ENCODE measurements around the gene SIL1.

SIL1 gene

DNA sequence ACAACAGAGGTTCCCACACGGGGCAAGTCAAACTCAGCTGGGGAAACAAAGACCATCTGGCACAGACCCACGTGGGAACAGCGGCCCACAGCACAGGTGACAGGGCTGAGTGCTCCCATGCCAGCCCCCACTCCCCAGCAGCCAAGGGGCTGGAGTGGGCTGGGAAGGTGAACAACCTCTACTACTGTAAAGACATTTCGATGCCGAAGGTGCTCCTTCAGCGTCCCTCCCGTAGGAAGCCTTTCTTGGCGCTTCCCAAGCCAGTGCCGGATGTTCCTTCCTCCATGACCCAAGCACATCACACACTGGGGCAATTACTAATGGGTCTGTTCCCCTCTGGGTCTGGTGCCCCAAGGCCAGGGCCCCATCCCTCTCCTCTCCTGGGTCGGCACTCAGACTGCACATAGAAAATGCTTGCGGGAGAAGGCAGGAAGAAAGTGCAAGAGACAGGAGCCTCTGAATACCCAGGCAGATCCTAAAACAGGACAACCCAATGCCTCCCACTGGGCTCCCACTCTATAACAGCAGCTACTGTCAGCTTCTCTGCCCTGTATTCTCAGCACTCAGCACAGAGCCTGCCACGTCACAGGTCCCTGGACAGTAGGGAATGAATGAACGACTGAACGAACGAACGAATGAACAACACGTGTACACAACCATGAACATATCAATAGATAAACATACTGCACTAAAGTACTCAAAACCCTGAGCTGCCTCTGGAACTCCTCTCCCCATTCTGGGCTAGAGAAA lies 246.0 kb downstream of the SIL1 start:
- DNase-seq = no peak

DNA sequence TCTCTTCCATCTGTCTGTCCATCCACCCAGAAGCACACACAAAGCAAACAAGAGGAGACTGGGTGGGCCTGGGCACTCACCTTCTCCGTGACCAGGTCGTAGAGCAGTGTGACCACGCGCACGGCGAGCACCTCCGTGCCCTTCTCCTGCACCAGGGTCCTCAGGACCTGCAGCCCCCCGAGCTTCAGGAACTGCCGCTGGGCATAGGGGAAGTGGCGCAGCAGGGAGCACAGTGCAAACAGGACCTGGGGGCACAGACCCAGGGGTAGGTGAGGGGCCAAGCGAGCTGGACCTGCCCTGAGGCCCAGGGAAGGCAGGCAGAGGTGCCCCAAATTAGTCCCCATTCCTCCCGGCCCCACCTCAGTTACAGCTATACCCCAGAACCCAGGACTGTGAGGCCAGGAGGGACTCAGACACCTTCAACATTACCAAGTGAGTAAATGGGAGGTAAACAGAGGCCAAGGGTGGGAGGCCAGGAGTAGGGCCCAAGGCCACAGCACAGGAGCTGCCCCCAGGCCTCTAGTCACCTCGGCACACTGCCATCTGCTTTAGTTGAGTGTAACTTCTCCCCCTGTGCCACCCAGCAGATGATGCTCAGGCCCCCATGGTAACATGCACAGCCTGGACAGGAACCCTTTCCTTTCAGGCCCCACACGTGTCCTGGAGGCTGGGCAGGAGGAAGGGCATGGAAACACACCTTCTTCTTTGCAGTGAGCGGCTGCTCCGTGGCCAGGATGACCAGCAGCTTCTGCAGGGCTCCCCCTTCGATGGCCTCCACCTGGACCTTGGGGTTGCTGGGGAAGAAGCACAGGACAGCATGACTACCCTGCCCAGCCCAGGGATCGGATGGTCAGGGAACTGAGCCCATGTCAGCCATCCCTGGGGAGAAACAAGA lies 246.8 kb downstream of the SIL1 start:
- no peak for DNase-seq

- no peak for DNase-seq
Measured at GRCh38 chr5:138950421-138951031, 247.6 kb downstream of the SIL1 start.

DNA sequence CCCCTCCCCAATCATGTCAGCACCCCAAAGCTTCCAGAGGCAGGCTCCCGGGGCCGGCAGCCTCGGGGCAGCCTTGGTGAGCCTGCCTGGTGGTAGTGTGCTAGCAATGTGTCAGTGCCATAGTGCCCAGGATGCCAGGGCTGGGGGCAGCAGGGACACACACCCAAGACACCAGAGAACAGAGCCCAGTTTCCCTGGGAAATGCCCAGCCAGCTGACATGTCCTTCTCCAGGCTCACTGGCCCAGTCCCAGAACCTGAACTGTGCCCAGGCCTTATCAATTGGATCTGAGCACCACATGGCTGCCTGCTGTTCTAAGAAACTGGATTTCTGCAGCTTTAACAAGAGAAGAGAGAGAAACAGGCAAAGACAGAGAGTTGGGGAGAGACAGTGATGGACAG lies 248.2 kb downstream of the SIL1 start:
- no peak for DNase-seq

DNA sequence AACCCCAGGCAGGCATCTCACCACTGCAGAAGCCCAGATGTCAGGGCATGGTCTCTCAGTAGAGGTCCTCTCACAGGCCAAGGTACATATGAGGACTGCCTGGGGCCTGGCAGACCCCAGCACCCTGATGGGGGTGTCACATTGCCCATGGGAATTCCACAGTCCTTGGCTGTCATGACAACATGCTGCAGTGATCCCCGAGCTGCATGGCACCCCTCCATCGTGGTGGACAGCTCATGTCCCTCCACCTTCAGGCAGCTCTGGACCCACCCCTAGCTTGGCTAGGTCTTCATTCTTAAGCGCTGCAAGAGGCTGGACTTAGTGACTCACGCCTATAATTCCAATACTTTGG lies 249.0 kb downstream of the SIL1 start:
- no peak for DNase-seq

- DNase-seq = no peak
Measured at GRCh38 chr5:138948471-138949222, 249.5 kb downstream of the SIL1 start.

DNA sequence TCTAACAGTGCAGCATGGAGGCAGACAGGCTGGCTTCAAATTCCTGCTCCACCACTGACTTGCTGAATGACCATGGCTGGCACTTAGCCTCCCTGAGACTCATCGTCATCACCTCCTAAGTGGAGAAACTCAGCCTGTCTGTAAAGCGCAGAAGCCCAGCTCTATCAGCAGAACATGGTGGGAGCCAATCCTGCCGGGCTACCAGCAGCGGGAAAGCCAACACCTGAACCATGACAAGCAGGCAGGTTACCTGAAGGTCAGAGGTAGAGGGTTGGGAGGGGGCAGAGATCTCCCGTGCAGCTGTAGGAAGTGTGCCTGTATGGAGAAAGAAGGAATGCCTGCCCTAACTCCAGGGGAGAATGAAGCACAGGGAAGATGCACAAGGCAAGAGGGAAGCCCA lies 250.4 kb downstream of the SIL1 start:
- DNase-seq = no peak

DNA sequence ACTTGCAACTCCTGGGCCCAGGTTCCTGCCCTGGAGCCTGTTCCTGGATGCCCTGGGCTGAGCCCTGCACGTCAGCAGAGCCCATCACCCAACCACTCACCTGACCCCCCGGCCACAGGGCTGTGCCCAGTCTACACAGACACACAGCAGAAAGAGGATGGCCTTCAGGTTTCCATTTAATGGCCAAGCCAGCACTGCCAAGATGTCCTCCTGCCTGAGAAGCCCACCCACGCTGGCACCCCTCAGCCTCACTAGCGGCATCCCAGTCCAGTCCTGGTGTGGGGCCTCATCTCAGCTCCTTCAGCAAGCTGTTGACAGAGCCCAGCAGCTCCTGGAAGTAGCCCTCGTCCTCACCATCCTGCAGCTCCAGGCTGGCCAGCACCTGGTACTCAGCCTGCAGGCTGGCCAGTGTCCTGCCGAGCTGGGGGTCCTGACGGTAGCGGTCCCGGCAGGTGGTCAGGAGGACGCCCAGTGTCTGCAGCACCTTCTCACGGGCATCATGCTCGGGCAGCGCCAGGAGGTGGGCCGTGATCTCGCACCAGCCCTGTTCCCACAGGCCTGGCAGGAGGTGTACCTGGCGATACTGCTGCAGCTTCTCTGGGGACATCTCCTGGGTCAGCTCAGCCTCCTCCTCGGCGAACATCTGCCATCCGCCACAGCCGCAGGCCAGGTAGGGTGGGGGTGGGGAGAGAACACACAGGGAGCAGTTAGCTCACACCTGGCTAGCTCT lies 251.2 kb downstream of the SIL1 start:
- no peak for DNase-seq

- no peak for DNase-seq
Measured at GRCh38 chr5:138946241-138946623, 251.9 kb downstream of the SIL1 start.

DNA sequence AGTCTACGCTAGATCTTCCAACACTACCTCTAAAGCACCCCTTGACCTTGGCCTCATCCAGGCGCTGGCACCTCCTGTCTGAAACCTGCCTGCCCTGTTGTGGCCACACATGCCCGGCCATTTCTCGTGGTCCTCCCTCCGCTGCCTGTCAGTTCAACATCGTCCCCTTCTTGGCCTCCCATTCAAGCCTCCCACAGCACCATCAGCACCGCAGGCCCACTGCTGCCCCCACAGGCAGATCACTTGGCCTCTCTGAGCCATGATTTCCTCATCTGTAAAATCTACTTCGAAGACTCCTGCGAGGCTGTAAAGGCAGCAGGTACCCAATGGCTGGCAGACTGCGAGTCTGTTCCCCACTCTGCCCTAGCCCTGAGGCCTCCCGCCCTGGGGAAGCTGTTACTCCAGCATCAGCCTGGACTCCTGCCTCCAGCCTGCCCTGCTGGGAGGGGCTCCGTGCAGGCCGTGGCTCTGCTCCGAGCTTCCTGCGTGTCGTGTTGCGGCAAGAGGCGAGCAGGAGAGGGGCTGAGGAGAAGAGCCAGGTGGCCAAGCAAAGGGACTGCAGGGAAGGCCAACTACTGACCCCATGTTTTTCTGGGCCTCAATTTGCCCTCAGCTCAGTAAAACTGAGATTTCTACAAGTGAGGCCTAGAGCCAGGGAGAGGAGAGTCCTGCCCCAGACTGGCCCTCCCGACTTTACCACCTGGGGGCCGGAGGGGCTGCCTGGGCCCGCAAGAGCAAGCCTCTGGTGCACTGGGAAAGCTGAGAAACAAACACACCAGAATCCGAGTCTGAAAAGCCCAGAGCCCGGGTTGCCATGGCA lies 252.5 kb downstream of the SIL1 start:
- DNase-seq = no peak

GRCh38 chr5:138944527-138945322 lies 253.4 kb downstream of the SIL1 start:
- DNase-seq = no peak

- DNase-seq = no peak
Measured at GRCh38 chr5:138943599-138944173, 254.5 kb downstream of the SIL1 start.

- no peak for DNase-seq
Measured at GRCh38 chr5:138942861-138943260, 255.3 kb downstream of the SIL1 start.

DNA sequence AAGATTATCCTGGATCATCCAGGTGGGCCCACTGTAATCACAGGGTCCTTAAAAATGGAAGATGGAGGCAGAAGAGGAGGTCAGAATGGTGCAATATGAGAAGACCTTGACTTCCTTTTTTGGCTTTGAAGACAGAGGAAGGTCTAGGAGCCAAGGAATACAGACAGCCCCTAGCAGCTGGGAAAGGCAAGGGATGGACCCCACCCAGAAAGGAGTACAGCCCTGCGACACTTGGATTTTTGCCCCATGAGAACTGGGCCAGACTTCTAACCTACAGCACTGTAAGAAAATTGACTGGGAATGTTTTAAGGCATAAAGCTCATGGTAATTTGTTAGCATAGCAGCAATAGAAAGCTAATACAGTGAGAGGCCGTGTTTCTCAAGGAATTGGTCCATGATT lies 256.1 kb downstream of the SIL1 start:
- no peak for DNase-seq

- no peak for DNase-seq
Measured at GRCh38 chr5:138938526-138938925, 259.6 kb downstream of the SIL1 start.

DNA sequence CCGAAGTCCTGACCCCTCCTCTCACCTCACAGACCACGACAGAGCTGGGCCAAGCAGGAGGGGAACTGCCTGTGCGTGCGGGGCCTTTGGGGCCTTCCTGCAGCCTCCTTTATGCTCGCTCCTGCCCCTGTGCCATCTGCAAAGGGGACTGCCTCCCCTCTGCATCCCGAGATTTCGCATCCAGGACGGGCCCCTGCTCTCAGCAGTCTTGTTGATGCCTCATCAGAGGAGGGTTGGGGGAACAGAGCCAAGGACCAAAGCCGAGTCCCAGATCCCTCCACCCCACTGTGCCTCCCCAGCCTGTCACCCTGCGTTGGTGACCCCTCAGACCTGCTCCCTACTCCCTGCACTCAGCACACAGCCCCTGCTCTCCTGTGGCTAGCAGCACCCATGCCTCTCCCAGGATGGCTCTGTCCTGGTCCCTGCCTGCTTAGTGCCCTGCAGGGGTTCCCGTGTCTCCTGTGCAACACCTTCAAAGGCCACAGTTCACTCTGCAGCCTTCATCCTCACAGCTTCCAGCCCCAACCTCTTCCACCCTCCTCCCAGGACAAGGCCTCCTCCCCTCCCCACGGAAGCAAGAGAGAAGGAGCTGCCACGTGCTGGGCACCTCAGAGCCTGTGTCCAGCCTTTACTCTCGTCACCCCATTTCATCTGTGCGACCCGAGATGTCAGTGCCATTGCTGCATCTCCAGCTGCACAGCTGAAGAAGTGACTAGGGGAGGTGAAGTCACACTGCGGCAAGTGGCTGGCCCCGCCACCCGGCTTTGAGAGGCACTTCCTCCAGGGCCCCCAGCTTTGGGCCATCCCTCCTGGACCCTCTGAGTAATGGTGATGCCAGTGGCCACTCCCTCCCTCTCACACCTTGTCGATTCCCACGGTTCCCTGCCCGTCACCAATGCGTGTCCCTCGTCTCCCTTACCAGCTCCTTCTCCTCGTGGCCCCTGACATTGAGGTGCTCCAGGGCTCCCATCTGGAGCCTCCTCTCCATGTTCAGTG lies 260.5 kb downstream of the SIL1 start:
- no peak for DNase-seq

DNA sequence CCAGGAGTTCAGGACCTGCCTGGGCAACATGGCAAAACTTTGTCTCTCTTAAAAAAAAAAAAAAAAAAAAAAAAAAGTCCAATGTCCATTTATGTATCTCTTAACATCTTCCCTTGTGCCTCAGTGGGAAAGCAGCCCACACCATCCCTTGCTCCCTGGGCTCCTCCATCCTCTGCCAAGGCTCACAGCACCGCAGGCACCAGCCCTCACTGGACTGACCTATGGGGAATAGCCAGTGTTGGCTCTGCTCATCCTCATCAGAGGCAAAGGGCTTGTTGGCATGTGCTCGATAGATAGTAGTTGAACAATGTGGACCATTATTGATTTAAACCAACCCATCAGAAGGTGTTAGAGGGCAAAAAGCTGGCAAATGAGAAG lies 261.2 kb downstream of the SIL1 start:
- DNase-seq = no peak

DNA sequence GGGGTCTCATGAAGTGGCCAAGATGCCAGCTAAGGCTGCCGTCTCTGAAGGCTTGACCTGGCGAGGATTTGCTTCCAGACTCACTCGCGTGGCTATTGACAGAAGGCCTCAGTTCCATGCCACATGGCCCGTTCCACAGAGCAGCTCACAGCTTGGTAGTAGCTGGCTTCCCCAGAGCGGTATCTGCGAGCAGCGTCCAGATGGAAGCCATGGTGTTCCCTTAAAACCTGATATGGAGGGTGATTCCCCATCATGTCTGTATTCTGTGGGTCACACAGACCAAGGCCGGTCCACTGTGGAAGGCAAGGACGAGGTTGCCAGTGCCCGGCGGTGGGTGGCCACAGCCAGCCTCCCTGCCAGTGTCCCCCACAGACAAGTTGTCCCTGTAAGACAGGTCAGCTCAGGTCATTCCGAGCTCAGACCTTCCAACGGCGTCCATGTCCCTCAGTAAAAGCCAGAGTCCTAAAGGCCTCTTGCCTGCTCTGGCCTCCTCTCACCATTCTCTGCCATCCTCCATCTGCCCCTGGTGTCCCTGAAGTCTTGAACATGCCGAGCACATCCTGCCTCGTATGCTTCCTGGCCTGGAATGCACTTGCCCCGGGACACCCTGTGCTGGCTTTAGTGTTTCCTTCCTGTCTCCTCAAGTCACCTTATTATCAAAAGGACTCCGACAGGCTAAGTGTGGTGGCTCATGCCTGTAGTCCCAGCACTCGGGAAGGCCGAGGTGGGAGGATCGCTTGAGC lies 261.8 kb downstream of the SIL1 start:
- DNase-seq = no peak

Data from KG1 (cell line).